HG02840 (cell line): ENCODE results near the gene TDRD9.

Experiments used
- ATAC-seq: cut with Tn5 transposase; IDR thresholded peaks from one replicate; pipeline ENCODE4 v1.9.1; 2021; ENCODE audit warnings: mild to moderate bottlenecking, moderate library complexity, moderate number of reproducible peaks; ENCODE audit not compliant: unreplicated experiment, low FRiP score

Gene TDRD9

GRCh38 chr14:104086661-104087461 is 158.6 kb downstream of the TDRD9 start:
- ATAC-seq = no peak

GRCh38 chr14:104087505-104087904 is 159.2 kb downstream of the TDRD9 start:
- ATAC-seq = no peak

- no peak for ATAC-seq
These were observed 160.0 kb downstream of the TDRD9 start for GRCh38 chr14:104087981-104088850.

- no peak for ATAC-seq
These were observed 162.0 kb downstream of the TDRD9 start for GRCh38 chr14:104090071-104090748.

- ATAC-seq = no peak
These were observed 163.0 kb downstream of the TDRD9 start for GRCh38 chr14:104091061-104091926.

GRCh38 chr14:104091927-104092771 is 163.9 kb downstream of the TDRD9 start:
- no peak for ATAC-seq

GRCh38 chr14:104092931-104093365 is 164.7 kb downstream of the TDRD9 start:
- no peak for ATAC-seq

GRCh38 chr14:104093366-104094055 is 165.3 kb downstream of the TDRD9 start:
- ATAC-seq = no peak

GRCh38 chr14:104094056-104094708 is 165.9 kb downstream of the TDRD9 start:
- no peak for ATAC-seq

- ATAC-seq = no peak
These were observed 166.6 kb downstream of the TDRD9 start for GRCh38 chr14:104094709-104095425.

- no peak for ATAC-seq
These were observed 167.4 kb downstream of the TDRD9 start for GRCh38 chr14:104095426-104096310.

- ATAC-seq = no peak
These were observed 168.1 kb downstream of the TDRD9 start for GRCh38 chr14:104096318-104096717.

GRCh38 chr14:104096751-104097700 is 168.8 kb downstream of the TDRD9 start:
- no peak for ATAC-seq

- ATAC-seq = no peak
These were observed 170.2 kb downstream of the TDRD9 start for GRCh38 chr14:104098272-104099095.
